Hepatocyte (in vitro differentiated cells): ENCODE data around the gene FAM76B.

Experiments
- CTCF ChIP-seq: fragments of 200-600 bp; sonication (generic); IDR thresholded peaks from 2 replicates; pipeline ENCODE4 v1.5.1; 2016; ENCODE audit warnings: antibody characterized with exemption, mild to moderate bottlenecking; ENCODE audit not compliant: poor library complexity
- EZH2phosphoT487 ChIP-seq: fragments of 200-600 bp; sonication (generic); IDR thresholded peaks from one replicate; pipeline ENCODE4 v1.6.1; 2018; ENCODE audit warnings: antibody characterized with exemption, mild to moderate bottlenecking, low read depth, moderate library complexity; ENCODE audit not compliant: unreplicated experiment, severe bottlenecking

- no peak for TF ChIP-seq CTCF
- TF ChIP-seq EZH2phosphoT487, result no peak
Measured at GRCh38 chr11:95727620-95728019, 62.0 kb downstream of the FAM76B start.
